Fibroblast of villous mesenchyme (primary cell): ENCODE results near the gene AQP6. TPM values are rescaled to one million over a fixed set of nuclear protein-coding genes. Genes with fewer than 3 reads are reported as not detected.

ENCODE experiments used
- DNase-seq: peaks from one replicate; pipeline ENCODE4 v3.0.0-alpha.2; 2010; ENCODE audit warnings: low read depth
- H3K4me3 ChIP-seq: 2 replicates; pipeline ENCODE4 v1.5.1; 2011; ENCODE audit warnings: low read depth, mild to moderate bottlenecking, low read length
- total RNA-seq: library from RNA; depleted of rRNA; stranded (reverse); fragments of >200 nt; gene quantifications from 2 replicates; pipeline ENCODE4 v1.2.3, GENCODE V29; 2012
- TF ChIP-seq, protein P1 (sequence below): IDR thresholded peaks from 2 replicates; pipeline ENCODE4 v1.5.1; 2012; ENCODE audit warnings: low read depth, mild to moderate bottlenecking, low read length; ENCODE audit not compliant: insufficient read depth

AQP6 gene
- total RNA-seq, 1 donor = not detected

DNA sequence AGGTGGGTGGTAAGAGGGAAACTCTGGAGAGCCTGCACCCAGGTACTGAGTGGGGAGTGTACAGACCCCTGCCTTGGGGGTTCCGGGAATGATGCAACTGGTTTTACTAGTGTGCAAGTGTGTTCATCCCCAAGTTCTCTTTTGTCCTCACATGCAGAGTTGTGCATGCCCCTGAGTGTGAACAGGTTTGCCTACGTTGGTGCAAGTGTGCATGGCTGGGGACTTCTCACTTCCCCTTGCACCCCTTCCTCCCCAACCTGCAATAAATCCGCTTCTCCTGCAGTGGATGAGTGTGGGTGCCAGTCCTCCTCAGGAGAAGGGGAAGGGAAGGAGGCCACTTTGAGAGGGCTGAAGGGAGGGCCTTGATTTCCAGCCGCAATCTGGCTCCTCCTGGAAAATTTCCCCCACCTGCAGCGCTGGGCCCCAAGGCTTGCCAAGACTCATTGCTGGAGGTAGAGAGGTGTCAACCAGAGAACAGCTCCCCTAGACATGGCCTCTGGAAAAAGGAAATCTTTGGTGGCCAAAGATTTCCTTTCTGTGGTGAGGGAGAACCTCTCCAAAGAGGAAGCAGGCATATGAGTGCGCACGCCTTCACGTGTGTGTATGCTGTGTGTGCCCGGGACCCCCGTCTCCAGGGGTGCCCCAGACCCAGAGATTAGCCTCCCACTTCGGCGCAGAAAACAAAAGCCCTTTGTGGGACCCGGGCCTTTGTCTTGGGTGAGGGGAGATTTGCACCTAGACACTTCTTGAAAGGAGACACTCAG, 16.7 kb upstream of the AQP6 start:
- TF ChIP-seq, protein P1, sequence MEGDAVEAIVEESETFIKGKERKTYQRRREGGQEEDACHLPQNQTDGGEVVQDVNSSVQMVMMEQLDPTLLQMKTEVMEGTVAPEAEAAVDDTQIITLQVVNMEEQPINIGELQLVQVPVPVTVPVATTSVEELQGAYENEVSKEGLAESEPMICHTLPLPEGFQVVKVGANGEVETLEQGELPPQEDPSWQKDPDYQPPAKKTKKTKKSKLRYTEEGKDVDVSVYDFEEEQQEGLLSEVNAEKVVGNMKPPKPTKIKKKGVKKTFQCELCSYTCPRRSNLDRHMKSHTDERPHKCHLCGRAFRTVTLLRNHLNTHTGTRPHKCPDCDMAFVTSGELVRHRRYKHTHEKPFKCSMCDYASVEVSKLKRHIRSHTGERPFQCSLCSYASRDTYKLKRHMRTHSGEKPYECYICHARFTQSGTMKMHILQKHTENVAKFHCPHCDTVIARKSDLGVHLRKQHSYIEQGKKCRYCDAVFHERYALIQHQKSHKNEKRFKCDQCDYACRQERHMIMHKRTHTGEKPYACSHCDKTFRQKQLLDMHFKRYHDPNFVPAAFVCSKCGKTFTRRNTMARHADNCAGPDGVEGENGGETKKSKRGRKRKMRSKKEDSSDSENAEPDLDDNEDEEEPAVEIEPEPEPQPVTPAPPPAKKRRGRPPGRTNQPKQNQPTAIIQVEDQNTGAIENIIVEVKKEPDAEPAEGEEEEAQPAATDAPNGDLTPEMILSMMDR = no peak
- DNase-seq = no peak
- no peak overlapping the region for H3K4me3 ChIP-seq

DNA sequence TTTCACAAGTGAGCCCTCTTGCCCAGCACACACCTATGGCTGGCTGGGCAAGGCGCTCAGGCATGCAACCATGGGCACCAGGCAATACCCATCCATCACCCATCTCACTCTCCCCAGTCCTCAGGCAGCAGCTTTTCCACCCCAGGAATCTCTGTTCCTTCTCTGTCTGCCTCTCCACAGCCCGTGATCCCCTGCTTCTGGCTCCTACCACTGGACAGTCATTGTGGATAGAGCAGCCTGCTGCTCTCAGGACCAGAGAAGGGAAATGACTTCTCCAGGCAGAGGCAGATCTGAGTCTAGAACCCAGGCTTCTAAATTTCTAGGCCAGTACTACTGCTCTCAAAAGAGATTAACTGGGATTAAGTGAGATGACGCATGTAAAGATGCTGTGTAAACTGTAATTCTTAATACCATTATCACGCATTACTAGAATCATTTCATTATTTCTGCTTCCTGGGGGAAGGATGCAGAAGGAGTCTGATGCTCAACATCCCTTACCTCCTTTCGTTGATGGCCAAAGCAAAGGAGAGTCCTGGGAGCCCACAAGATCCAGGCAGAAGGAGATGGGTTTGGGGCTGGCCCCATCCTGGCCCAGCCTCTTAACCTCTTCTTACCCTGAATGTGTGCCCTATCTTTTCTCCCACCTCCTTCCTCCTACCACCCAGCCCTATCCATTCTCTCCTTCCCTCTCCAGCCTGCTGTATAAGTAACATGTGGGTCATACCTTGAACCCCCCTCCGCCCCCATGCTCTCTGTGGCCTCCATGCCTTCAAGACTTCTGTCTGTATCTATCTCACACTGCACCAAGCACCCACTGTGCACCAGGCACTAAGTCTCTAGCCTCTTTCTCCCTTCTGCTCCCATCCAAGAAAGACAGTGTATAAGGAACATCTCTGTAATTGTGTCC, 15.8 kb upstream of the AQP6 start:
- peak; percentile 17 for DNase-seq
- TF ChIP-seq, protein P1 = no peak
- no peak overlapping the region for H3K4me3 ChIP-seq

DNA sequence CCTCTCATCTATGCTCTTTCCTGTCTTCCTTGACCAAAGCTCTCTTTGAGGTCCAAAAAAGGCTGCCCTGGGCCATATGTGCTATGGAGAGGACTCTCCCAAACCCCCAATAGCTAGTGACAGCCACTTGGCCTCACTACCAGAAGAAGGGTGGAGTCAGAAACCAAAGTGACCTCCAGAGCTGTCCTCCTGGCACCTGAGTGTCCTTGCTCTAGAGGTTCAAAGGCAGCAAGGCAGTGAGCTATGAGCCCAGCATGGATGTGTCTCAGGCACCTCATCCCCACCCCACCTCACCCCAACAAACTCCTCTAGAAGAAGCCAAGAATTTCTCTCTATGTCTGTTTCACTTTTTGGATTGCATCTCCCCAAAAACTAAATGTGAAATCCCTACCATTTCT, 15.2 kb upstream of the AQP6 start:
- TF ChIP-seq, protein P1 = no peak
- DNase-seq = no peak
- no peak overlapping the region for H3K4me3 ChIP-seq

DNA sequence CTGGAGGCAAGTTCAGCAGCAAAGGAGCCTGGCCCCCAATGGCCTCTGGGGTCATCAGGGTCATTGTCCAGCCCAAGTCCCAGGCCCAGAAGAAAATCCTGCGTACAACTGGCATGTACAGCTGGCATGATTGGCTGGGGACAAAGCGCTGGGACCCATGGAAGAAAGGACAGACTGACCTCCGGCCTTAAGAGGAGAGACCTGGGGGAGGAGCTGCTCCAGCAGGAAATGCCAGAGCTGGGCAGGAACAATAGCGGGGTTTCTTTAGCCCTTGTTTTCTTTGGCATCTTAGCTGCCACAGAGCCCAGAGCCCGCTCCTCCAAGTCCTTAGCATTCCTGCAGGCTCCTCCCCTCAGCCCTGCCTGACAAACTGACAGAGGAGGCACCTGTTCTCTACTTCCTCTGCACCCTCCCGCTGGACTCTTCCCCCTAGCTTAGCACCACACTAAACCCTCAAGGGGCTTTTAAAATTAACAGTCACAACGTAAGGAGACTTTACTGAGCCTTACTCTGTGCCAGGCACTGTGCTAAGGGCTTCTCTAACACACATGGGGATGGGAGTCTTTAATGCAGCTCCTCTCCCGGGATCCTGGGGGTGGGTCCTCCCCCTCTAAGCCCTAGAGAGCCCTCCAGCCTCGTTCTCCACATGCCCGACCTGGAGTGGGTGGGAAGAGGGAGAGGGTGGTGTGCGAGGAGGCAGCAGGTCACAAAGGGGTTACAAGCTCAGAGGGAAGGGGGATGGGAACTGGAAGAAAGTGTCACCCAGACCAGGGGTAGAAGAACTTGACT, 12.9 kb upstream of the AQP6 start:
- TF ChIP-seq, protein P1 = no peak
- no peak overlapping the region for H3K4me3 ChIP-seq
- DNase-seq = no peak

DNA sequence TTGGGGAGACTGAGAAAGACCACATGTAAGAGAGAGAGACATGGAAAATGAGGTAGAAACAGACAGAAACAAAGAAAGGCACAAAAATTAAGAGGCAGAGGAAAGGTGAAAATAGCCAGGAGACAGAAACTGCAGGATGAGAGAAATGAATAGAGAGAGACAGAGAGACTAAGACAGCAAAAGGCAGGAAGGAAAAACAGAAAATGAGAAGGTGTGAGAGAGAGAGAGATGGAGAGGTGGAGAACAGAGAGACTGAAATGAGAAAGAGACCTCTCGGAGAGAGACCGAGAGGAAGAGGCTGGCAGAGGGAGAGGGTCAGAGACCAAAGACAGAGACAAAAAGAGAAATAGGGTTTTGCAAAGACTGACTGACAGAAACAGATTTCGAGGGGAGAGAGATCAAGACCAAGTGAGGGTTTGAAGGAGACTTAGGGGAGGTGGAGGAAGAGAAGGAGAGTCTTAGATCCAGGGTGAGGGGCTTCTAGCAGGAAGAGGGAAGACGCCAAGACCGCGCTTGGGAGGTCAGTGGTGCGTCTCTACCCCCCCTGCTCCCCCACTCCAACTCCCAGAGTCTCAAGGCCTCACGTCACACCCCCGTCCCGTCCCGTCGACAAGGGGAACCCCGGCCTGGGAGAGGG, 12.2 kb upstream of the AQP6 start:
- no peak overlapping the region for H3K4me3 ChIP-seq
- no peak for DNase-seq
- TF ChIP-seq, protein P1 = no peak
